VCaP (cell line): ENCODE results near the gene LTC4S.

Experiments used
- H3K27ac ChIP-seq: fragments of 450-650 bp; 2 replicates; pipeline ENCODE4 v1.5.1; 2017
- TF ChIP-seq, protein P1 (sequence below): fragments of 450-650 bp; conservative IDR thresholded peaks from 2 replicates; pipeline ENCODE4 v1.5.1; 2017; ENCODE audit warnings: mild to moderate bottlenecking, moderate library complexity

Gene LTC4S

DNA sequence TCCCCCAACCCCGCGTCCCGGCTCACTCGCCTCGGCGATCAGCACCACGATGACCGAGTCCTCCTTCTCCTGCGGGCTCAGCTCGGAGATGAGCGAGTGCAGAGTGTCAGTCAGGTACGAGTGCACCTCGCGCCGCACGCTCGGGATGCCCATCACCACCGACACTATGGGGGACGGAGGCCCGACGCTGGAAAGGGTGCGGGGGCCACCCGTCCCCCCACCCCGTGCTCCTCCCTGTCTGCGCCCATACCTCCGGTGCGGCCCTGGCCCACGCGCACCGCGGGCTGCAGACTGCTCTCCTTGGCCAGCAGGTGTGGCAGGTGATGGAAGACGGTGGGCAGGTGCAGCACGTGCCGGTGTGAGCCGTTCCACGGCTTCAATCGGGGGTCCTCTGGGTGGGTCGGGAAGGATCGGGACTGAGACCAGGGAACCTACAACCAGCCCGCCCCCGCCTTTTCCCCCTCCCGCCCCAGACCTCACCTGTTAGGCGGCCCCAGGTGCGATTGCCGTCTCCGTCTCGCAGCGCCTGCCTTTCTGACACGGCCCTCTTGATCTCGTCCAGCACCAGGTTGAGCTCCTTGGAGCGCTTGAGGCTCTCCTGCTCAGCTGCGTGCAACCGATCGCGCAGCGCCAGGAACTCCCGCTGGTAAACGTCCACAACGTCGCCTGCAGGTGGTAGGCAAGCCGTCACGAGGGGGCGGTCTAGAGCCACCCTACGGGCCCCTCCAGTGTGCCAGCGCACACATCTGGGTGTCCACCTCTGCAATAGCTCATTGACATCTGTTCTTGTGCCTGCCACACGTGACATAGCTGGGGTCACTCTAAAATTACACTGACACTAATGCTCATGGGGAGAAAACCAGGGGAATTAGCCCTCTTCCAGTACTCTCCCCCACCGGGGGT is 7.8 kb downstream of the LTC4S start:
- H3K27ac ChIP-seq: peak overlapping the region; percentile 100; the same call in 1 of the 2 replicates
- TF ChIP-seq, protein P1, sequence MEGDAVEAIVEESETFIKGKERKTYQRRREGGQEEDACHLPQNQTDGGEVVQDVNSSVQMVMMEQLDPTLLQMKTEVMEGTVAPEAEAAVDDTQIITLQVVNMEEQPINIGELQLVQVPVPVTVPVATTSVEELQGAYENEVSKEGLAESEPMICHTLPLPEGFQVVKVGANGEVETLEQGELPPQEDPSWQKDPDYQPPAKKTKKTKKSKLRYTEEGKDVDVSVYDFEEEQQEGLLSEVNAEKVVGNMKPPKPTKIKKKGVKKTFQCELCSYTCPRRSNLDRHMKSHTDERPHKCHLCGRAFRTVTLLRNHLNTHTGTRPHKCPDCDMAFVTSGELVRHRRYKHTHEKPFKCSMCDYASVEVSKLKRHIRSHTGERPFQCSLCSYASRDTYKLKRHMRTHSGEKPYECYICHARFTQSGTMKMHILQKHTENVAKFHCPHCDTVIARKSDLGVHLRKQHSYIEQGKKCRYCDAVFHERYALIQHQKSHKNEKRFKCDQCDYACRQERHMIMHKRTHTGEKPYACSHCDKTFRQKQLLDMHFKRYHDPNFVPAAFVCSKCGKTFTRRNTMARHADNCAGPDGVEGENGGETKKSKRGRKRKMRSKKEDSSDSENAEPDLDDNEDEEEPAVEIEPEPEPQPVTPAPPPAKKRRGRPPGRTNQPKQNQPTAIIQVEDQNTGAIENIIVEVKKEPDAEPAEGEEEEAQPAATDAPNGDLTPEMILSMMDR: no peak

DNA sequence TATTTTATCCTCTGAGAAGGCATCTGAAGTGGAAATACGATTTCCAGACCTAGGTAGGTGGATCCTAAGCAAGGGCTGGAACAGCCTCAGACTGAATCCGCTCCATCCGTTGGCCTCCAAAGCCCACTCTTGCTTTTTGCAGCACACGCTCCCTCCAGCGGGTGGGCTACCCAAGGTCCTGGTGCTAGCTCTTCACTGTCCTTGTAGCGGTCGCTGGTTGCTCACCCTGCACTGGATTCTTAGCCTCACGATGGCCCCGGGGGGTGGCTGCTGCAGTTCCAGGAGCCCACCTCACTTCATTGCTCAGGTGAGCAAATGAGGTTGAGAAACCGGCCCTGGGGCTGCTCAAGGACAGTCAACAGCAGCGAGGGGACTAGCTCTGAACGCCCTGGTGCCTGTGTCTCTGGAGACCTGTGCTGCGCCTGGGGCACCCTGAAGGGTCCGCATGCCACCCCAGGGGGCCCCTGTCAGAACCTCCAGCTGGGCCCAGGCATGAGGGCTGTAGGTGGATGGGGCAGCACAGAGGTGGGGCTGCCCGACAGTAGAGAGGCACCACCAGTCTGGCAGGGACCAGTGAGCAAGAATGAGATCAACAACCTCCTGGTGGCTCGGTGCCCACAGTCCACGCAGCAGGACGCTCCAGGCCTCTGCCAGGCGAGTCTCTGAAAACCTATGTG is 8.6 kb downstream of the LTC4S start:
- peak overlapping the region; percentile 100 for H3K27ac ChIP-seq
- TF ChIP-seq, protein P1: no peak

DNA sequence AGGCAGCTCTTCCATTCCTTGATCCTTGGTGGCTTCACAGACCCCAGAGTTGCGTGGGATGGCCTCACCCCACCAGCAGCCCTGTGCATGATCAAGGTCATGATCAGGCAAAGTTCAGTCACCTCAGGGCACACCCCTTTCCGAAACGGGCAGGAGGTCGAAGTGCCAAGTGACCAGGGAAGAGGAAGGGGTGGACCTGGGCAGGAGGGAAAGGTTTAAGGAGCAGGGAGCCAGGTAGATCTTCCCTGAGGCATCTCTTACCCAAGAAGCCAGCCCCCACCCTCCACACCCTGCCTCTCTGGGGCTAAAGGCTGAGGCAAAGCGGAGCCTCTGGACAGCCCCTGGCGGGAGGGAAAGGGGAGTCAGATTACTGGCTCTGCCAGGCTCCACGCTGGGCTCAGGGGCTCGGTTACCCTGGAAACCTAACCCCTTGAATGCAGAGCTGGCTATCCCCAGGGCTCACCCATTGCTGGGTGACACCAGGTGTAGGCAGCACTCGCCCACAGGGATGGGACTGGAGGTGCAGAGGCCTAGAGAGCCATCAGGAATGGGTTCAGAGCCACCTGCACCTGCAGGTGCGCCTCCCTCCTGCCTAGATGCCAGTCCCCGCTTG is 9.3 kb downstream of the LTC4S start:
- TF ChIP-seq, protein P1: no peak
- peak overlapping the region; percentile 100 for H3K27ac ChIP-seq

DNA sequence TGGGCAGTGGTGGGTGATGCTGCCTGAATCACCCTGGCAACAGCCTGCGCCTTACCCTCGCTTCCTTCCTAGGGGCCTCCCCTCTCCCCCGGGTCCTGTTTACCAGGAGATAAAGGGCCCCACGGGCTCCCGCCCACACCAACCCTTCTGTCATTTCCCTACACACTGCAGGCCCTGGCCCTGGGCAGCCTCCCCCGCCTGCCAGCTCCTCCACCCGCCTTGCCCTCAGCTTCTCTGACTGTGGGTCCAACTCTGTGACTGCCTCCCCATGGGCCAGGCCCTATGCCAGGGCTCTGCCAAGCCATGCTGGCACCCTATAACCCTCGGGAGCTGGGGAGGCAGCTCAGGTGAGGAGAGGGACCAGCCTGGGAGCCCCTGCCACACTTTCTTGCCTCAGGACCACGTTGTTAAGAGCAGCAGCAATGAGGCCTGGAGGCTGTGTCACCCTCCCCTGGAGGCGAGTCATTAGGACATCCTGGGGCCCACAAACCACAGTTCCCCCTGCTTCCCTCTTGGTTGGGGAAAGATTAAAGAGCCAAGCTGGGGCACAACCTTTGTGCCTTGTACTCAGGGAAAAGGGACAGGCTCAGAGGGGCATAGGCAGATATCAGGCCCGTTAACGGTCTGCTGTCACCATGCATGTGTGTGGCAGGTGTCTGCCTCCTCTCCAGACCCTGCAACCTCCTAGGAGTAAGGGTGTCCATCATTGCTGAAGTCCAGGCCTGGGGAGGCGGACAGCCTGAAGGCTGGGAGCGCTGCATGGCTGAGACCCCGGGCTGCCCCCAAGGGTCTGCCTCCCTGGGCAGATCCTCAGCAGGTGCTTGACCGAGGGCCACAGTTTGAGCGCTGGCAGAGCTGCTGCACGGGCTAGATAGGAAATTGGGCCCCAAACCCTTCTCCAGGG is 10.1 kb downstream of the LTC4S start:
- peak overlapping the region; percentile 100 for H3K27ac ChIP-seq
- TF ChIP-seq, protein P1: no peak

DNA sequence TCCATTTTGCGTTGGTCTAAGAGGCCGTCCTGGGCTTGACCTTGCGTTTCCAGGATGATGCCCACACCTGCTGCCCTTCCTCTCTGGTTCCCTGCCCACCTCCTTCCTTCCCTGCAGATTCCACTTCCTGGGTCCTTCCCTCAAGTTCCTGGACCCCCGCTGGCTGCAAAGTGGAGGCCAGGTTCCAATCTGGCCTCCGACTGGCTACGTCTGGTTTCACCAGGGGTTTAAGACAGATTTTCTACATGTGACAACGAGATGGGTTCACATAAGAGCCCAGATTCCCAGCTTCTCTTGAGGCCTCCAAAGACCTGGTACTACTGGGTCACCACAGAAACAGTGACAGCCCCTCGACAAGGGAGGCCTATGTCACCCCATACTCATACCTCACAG is 10.8 kb downstream of the LTC4S start:
- peak overlapping the region; percentile 100 for H3K27ac ChIP-seq
- TF ChIP-seq, protein P1: no peak

DNA sequence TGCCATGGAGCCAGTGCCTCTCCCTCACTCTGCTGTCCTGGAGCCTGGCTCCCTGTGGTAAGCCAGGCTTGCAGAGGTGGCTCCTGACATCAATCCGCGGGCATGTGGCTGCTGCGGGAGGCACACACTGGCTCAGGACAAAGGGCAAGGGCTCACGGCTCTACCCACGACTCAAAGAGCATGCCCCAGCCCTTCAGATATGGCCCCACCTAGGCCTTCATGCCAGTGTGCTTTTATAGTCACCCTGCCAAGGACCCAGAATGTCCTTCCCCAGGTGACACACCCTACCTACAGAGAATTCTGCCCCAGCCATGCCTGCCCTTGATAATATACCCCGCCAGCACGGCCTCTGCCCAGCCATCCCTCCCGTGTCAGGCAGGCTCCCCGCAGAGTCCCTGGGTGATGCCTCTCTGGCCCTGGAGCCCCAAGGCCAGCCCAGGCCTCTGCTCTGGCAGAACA is 11.3 kb downstream of the LTC4S start:
- H3K27ac ChIP-seq: peak overlapping the region; percentile 100
- TF ChIP-seq, protein P1: no peak
